Raji (cell line): ENCODE measurements around the gene PSORS1C2.

Experiments
- POLR2A ChIP-seq: IDR thresholded peaks from 2 replicates; pipeline ENCODE4 v1.6.1; 2011; ENCODE audit warnings: low read depth, low read length, control low read depth; ENCODE audit not compliant: insufficient read depth

PSORS1C2 gene

DNA sequence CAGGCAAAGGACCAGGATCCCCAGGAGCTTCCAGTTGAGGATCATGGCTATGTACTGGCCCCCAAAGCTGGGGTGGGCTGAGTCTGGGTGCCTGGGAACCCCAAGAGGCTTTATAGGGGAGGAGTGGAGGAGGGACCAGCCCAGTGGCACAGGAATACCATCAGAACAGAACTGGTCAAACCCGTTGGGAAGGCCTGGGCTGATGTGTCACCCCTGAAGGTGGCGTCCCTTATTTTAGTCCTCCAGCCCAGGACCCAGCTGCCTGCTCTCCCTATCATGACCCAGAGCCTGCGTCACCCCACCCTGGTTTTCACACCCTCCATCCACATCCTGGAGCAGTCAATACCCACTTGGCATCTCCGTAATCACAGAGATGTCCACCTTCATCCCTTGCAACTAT lies at the start of gene PSORS1C2:
Gene PSORS1C2, minus strand, starts transcription at position 85 of the 400 bp plus-strand sequence. Its CDS starts 40 bp downstream, at position 45.
- no peak for TF ChIP-seq POLR2A

DNA sequence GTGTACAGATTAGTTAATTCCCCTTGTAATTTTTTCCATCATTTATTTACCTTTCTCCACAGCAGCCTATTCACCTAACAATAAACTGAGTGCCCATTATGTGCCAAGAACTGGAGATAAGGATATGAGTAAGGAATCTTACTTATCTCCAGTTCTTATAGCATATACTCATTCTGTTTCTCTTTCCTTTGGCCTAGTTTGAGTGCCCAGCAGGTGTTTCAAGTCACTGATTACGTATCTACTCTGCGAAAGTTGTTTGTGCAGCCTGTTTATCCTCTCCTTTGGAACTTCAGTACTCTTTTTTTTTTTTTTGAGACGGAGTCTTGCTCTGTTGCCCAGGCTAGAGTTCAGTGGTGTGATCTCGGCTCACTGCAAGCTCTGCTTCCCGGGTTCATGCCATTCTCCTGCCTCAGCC lies 48.9 kb upstream of the PSORS1C2 start:
- TF ChIP-seq POLR2A: no peak

DNA sequence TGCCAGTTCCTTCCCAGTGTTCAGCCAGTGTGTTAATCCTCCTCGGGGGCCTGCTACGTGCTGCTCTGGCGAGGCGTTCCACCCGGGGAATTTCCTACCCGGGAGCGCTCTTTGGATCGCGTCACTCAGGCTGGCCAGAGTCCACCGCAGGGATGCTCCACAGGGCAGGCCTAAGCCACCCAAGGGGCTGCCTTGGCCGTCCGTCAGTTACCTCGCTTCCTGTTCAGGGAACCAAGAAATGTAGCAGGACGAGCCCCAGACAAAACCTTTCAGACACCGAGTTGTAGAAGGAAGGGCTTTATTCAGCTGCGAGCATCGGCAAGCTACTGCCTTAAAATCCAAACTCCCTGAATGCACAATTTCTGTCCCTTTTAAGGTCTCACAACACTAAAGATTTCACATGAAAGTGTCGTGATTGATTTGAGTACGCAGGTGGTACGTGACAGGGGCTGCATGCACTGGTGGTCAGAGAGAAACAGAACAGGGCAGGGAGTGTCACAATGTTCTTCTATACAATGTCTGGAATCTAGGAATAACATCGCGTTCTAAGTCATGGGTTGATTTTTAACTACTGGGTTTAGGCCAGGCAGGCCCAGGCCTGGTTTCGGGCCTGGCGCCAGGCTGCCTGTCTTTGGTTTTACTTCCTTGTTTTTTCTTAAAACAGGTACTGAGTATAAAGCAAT lies 47.3 kb upstream of the PSORS1C2 start:
- TF ChIP-seq POLR2A: no peak

DNA sequence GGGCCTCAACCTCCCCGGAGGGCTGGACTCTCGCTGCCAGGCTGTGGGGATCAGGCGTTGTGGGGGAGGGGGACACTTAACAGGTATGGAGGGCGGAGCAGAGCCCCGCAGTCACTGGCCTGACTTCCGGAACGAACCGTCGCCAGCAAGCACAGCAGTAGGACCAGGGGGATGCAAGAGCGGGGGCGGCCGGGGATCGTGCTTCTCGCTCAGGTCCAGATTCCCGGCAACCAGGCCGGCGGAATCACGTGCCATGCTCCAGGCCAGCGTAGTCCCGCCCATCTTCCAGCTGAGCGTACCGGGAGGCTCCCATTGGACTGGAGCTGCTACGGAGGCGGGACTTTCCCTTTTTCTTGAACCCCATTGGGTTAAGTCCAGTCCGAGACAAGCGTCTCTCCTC lies 41.6 kb upstream of the PSORS1C2 start:
- no peak for TF ChIP-seq POLR2A

DNA sequence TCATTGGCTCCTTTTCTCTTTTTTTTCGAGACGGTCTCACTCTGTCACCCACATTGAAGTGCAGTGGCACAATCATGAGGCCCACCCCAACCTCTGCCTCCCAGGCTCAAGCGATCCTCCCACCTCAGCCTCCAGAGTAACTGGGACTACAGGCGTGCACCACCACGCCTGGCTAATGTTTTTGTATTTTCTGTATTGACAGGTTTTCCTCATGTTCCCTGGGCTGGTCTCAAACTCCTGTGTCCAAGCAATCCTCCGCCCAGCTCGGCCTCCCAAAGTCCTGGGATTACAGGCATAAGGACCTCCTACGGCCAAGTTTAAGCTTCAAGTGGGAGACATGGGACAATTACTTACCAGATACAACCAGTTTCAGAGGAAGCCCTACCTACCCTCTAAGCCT lies 41.0 kb upstream of the PSORS1C2 start:
- no peak for TF ChIP-seq POLR2A

DNA sequence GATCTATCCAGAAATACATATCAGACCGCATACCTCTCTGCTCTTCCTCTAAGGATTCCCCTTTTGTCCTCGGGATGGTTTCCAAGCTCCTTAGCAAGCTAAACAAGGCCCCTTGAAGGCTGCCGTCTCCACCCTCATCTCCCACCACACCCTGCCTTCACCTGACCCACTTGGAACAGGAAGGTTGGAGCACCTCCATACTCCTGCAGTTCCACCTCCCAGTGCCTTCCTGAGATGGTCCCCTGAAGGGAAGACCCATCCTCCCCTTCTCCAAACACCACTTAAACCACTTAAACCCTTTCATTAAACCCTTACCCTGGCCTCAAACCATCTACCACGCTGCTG lies 40.1 kb upstream of the PSORS1C2 start:
- TF ChIP-seq POLR2A: no peak

DNA sequence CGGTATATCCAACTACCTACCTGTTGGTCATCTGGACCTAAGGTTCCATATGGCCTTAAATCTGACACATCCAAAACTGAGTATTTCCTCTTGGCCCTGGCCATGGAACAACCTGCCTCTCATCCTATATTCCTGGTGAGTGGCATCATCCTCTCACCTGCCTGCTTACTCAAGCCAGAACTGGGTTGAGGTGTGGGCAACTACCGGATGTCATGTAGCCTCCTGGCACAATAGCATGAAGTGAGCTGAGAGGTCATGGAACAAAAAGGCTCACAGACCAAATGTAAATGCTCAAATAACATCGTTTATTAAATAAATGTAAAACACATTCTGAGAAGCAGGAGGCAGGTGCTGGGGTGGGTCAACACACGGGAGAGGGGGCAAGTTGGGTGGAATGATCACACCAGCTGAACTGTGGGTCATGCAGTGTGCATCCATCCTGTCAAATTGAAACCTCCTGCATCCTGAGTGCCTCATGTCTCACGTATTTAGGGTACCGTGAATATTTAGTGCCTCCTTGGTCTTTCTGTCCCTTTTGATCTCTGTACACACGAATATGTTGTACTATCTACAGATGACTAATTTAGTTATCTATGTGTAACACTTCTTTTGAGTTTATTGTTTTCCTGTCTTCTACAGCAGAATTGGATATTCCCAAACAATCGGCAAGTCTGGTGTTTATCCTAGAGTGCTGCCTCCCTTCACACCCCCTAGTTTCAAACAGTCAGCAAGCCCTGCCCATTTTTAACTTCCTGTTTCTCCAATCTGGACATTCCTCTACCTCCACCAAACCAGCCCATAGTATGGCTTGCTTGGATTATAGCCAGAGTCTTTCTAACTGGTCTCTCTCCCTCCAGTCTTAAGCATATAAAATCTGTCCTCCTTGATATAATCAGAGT lies 39.5 kb upstream of the PSORS1C2 start:
- no peak for TF ChIP-seq POLR2A

DNA sequence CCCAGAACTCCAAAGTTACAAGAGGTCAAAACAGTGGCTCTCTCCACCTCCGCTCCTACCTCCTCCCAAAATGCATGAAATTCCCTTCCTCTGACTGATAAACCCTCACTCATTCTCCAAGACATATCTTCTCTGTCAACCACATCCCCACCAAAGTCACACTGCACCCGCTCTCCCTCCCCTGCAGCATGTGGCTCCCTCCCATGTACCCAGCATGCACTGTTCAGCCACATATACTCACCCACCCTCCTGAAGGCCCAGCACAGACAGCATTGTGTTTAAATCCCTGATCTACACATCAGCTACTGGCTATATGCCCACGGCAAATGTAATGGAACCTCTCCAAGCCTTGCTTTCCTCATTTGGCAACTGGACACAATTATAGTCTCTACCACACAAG lies 37.1 kb upstream of the PSORS1C2 start:
- TF ChIP-seq POLR2A: no peak

DNA sequence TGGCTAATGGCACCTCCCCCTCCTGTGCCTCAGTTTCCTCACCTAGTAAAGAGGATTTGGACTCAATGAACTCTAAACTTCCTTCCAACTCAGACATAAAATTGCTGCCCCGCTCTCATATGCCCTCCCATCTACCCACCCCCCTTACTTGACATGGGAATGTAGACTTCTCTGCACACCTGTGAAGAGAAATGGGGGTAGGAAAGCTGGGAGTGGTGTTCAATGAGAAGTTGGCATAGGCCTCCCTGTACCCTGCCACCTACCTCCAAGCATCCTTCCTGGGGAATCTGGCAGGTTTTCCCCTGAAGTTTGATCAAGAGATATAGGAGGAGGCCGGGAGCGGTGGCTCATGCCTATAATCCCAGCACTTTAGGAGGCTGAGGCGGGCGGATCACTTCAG lies 35.5 kb upstream of the PSORS1C2 start:
- TF ChIP-seq POLR2A: no peak

DNA sequence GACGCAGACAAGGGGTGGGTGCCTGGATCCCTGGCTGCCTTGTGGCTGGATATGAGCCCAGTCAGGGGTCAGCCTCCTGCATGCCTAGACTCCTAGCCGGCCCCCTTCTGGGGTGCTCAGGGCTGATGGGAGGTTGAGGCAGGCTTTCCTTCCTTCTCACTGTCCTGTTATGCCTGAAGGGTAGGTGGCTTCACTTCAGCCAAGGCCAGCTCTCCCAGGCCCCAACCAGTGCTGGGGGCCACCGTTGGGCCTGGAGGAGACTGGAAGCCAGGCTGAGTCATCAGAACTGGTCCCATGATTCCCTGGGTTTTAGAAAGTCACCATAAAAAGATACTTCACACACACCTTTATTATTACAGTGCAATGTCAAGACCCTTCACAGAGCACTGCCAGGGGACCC lies 34.5 kb upstream of the PSORS1C2 start:
- no peak for TF ChIP-seq POLR2A

DNA sequence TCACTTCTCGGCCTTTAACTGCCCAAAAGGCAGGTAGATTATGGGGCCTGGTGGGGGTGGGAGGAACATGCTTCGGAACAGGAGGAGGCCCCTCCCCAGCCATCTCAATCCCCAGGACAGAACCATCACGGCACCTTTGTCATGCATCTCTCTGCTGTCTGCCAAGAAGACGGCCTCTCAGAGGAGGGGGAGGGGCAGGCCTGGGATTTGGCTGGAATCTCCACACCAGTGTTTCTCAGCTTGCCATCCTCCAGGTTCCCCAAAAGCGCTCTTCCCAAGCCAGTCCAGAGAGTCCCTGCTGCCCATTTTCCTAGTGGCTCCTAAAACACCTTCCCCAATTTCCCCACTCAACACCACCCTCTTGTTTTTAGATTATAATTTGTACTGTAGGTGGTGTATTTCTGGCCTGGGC lies 34.1 kb upstream of the PSORS1C2 start:
- TF ChIP-seq POLR2A: no peak

DNA sequence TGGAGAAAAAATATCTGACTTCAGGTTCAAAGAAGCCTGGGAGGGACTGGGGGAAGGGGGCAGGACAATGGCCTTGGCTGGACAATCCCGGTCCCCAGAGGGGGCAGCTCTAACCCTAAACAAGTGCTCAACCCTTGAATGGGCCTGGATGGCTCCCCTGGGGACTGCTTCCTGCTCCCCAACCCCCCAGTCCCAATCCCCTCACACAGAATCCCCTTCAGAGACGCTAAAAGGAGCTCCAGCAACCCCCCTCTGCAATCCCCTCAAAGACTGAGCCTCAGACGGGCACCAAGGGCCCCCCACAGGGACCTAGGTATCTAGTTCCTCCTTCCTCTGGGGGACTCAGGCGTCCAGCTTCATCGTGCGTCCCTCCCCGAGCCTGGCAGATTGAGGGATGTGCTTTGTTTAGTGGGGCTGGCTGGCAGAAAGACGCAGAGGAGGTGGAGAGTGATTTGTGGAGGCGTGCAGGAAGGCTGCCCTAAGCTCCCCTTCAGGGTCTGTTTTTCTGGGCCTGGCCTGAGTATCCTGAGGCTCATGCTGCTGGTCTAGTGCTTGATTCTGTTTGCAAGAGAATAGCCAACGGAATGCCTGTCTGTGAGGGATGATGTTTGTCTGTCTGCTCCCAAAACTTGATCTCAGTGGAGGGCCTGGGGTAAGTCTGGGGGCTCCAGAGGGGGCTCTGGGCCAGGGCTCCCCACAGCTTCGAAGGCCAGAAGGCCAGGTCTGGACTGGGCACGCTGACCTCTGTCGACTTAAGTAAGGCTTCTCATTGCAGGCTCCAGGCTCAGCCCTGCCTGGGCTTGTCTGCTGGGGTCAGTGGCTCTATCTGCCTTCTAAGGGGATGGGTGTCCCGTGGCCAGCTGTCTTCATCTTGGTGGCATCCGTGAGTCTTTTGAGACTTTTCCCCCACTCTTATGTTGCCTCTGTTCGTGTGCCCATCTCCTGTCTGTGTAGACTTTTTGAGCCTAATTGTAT lies 33.4 kb upstream of the PSORS1C2 start:
- TF ChIP-seq POLR2A: no peak

DNA sequence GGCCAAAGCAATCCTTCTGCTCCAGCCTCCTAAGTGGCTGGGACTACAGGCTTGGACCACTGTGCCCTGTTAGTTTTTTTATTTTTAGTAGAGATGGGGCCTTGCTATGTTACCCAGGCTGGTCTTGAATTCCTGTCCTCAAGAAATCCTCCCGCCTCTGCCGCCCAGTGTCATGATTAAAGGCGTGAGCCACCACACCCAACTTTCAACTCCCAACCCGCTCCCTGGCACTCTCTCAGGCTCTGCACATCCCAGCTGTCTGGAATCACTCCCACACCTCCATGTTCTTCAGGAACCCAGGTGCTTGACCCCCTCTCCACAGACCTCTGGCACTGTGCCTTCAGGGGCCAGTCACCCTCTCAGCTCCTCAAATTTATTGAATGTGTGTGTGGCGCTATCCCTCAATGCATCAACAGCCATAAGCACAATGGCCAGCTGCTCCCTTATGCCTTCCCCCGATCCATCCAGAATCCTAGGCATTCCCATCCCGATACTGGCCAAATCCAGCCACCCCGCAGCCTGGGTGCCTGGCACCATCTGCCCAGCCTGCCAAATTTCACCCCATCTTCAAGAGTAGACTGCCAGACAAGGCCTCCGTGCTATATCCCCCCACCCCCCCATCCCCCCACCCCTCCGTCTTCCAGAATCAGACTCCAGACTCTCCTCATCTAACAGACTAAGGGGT lies 32.3 kb upstream of the PSORS1C2 start:
- no peak for TF ChIP-seq POLR2A

DNA sequence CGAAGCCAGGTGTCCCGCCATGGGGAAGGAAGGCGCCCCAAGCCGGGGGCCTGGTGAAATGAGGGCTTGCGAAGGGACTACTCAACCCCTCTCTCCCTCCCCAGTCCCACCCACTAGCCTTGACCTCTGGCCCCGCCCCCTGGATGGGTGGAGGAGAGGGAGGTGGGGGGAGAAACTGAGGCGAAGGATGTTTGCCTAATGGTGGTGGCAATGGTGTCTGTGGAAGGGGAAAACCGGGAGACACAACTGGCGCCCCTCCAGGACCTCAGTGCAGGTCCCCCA lies 31.7 kb upstream of the PSORS1C2 start, which contains the start of gene POU5F1:
Gene POU5F1, minus strand, starts transcription at position 83 of the 282 bp plus-strand sequence. Its CDS starts 62 bp downstream, at position 21.
- no peak for TF ChIP-seq POLR2A
